ENCODE measurements around the gene FGD3. TPM values are rescaled to one million over a fixed set of nuclear protein-coding genes. Genes with fewer than 3 reads are reported as not detected.

The FGD3 gene
- total RNA-seq, 1 experiment from 2014 or later = 0.09 TPM

GRCh38 chr9:93036887-93037475, 89.7 kb downstream of the FGD3 start:
- H3K4me3 ChIP-seq (ENCODE audit: low read depth, low read length, poor library complexity, severe bottlenecking) = no peak overlapping the region
- DNase-seq (ENCODE audit: low spot score) = no peak
- no peaks in the 10 kb centered on the region for H3K4me1 ChIP-seq (ENCODE audit: insufficient read depth, low read length, poor library complexity, severe bottlenecking)
- CTCF ChIA-PET = interaction anchor here (0.5 kb wide), 1 partner anchor 21 kb away, joined by 5 read pairs; no protein-coding TSS in a partner anchor
- no peaks in the 10 kb centered on the region for H3K27me3 ChIP-seq (replicated peaks; ENCODE audit: insufficient read depth, low read depth, low read length, poor library complexity)
- no peaks in the 10 kb centered on the region for H3K9me3 ChIP-seq (ENCODE audit: low read depth, low read length, poor library complexity, severe bottlenecking)
- TF ChIP-seq EZH2 (IDR thresholded peaks at IDR 0.05; ENCODE audit: borderline replicate concordance, low read depth, low read length, poor library complexity, severe bottlenecking) (no peak), CTCF (conservative IDR thresholded peaks at IDR 0.05; ENCODE audit: low read depth, low read length) (no peak)
- H3K27ac ChIP-seq (ENCODE audit: low read depth, low read length, poor library complexity, severe bottlenecking) = no peak overlapping the region
- intact Hi-C loops (cut with micrococcal nuclease; ENCODE audit: unreplicated experiment) = no loop called here
- no TSS peak for BruUV-seq (replicated peaks)
- POLR2A ChIA-PET (ENCODE audit: low non-redundant PET) = no interaction called here
- H3K36me3 ChIP-seq (ENCODE audit: insufficient read depth, low read length, poor library complexity, severe bottlenecking) = no peaks in the 10 kb centered on the region

GRCh38 chr9:93037476-93037971, 90.2 kb downstream of the FGD3 start:
- no peak overlapping the region for H3K27ac ChIP-seq (ENCODE audit: low read depth, low read length, poor library complexity, severe bottlenecking)
- H3K36me3 ChIP-seq (ENCODE audit: insufficient read depth, low read length, poor library complexity, severe bottlenecking) = no peaks in the 10 kb centered on the region
- POLR2A ChIA-PET (ENCODE audit: low non-redundant PET) = no interaction called here
- no peak for TF ChIP-seq CTCF (conservative IDR thresholded peaks at IDR 0.05; ENCODE audit: low read depth, low read length)
- TF ChIP-seq EZH2 (IDR thresholded peaks at IDR 0.05; ENCODE audit: borderline replicate concordance, low read depth, low read length, poor library complexity, severe bottlenecking) = no peak
- H3K9me3 ChIP-seq (ENCODE audit: low read depth, low read length, poor library complexity, severe bottlenecking) = no peaks in the 10 kb centered on the region
- H3K4me3 ChIP-seq (ENCODE audit: low read depth, low read length, poor library complexity, severe bottlenecking) = no peak overlapping the region
- intact Hi-C loops (cut with micrococcal nuclease; ENCODE audit: unreplicated experiment) = no loop called here
- CTCF ChIA-PET = interaction anchor here (0.5 kb wide), 1 partner anchor 22 kb away, joined by 5 read pairs; no protein-coding TSS in a partner anchor
- no peaks in the 10 kb centered on the region for H3K27me3 ChIP-seq (replicated peaks; ENCODE audit: insufficient read depth, low read depth, low read length, poor library complexity)
- no TSS peak for BruUV-seq (replicated peaks)
- H3K4me1 ChIP-seq (ENCODE audit: insufficient read depth, low read length, poor library complexity, severe bottlenecking) = no peaks in the 10 kb centered on the region
- DNase-seq (ENCODE audit: low spot score) = no peak

GRCh38 chr9:93038918-93039317, 91.6 kb downstream of the FGD3 start:
- Histone ChIP-seq H3K9me3 (ENCODE audit: low read depth, low read length, poor library complexity, severe bottlenecking) (no peaks in the 10 kb centered on the region), H3K4me3 (ENCODE audit: low read depth, low read length, poor library complexity, severe bottlenecking) (no peak overlapping the region), H3K4me1 (ENCODE audit: insufficient read depth, low read length, poor library complexity, severe bottlenecking) (no peaks in the 10 kb centered on the region), H3K36me3 (ENCODE audit: insufficient read depth, low read length, poor library complexity, severe bottlenecking) (no peaks in the 10 kb centered on the region), H3K27ac (ENCODE audit: low read depth, low read length, poor library complexity, severe bottlenecking) (no peak overlapping the region), H3K27me3 (replicated peaks; ENCODE audit: insufficient read depth, low read depth, low read length, poor library complexity) (no peaks in the 10 kb centered on the region)
- intact Hi-C loops (cut with micrococcal nuclease; ENCODE audit: unreplicated experiment) = no loop called here
- TF ChIP-seq EZH2 (IDR thresholded peaks at IDR 0.05; ENCODE audit: borderline replicate concordance, low read depth, low read length, poor library complexity, severe bottlenecking) = no peak
- TF ChIP-seq CTCF (conservative IDR thresholded peaks at IDR 0.05; ENCODE audit: low read depth, low read length) = no peak
- DNase-seq (ENCODE audit: low spot score) = no peak
- ChIA-PET CTCF (no interaction called here), POLR2A (ENCODE audit: low non-redundant PET) (no interaction called here)
- BruUV-seq (replicated peaks) = no TSS peak

Measured in A673 (cell line).